Effector memory CD4-positive, alpha-beta T cell (primary cell): ENCODE results near the gene APP.
"Not testable (repeated sequence)": the region's sequence is repeated elsewhere in the genome, so short reads cannot be mapped to it uniquely, and the experiment has no call there.

ENCODE experiments used
- DNase-seq, 3 donors: peaks; one replicate each; pipeline ENCODE4 v3.0.0-alpha.2; 2020
- H3K27ac ChIP-seq: 2 replicates; pipeline ENCODE4 v1.7.0; 2013; ENCODE audit warnings: mild to moderate bottlenecking, low read length, moderate library complexity; ENCODE audit not compliant: insufficient read depth, poor library complexity, severe bottlenecking
- H3K27me3 ChIP-seq: replicated peaks from 2 replicates; pipeline ENCODE4 v1.7.0; 2013; ENCODE audit warnings: mild to moderate bottlenecking, low read length; ENCODE audit not compliant: insufficient read depth, control insufficient read depth, poor library complexity, severe bottlenecking
- H3K36me3 ChIP-seq: 2 replicates; pipeline ENCODE4 v1.7.0; 2013; ENCODE audit warnings: mild to moderate bottlenecking, low read length, moderate library complexity; ENCODE audit not compliant: control insufficient read depth, insufficient read depth
- H3K4me1 ChIP-seq: 2 replicates; pipeline ENCODE4 v1.7.0; 2013; ENCODE audit warnings: low read length, mild to moderate bottlenecking; ENCODE audit not compliant: control insufficient read depth, insufficient read depth, poor library complexity, severe bottlenecking
- H3K4me3 ChIP-seq: 2 replicates; pipeline ENCODE4 v1.7.0; 2013; ENCODE audit warnings: low read length, low read depth, mild to moderate bottlenecking; ENCODE audit not compliant: insufficient read depth, poor library complexity, severe bottlenecking
- H3K9me3 ChIP-seq: 2 replicates; pipeline ENCODE4 v1.7.0; 2013; ENCODE audit warnings: mild to moderate bottlenecking, low read length, moderate library complexity; ENCODE audit not compliant: control insufficient read depth

APP gene

GRCh38 chr21:26093122-26093521 is 77.4 kb downstream of the APP start:
- no peaks in the 10 kb centered on the region for H3K27me3 ChIP-seq
- H3K4me1 ChIP-seq: no peaks in the 10 kb centered on the region
- no peak for DNase-seq
- H3K36me3 ChIP-seq: no peaks in the 10 kb centered on the region
- H3K9me3 ChIP-seq: no peaks in the 10 kb centered on the region
- no peak overlapping the region for H3K4me3 ChIP-seq
- no peak overlapping the region for H3K27ac ChIP-seq

- Histone ChIP-seq H3K36me3 (no peaks in the 10 kb centered on the region), H3K9me3 (no peaks in the 10 kb centered on the region), H3K4me1 (no peaks in the 10 kb centered on the region), H3K27ac (no peak overlapping the region), H3K4me3 (no peak overlapping the region), H3K27me3 (no peaks in the 10 kb centered on the region)
- DNase-seq: no peak
Observed at GRCh38 chr21:26091480-26092018, 79.0 kb downstream of the APP start.

- Histone ChIP-seq H3K27me3 (no peaks in the 10 kb centered on the region), H3K27ac (no peak overlapping the region), H3K36me3 (no peaks in the 10 kb centered on the region), H3K4me3 (no peak overlapping the region), H3K4me1 (no peaks in the 10 kb centered on the region), H3K9me3 (no peaks in the 10 kb centered on the region)
- DNase-seq: no peak
Observed at GRCh38 chr21:26089730-26090129, 80.8 kb downstream of the APP start.

- DNase-seq: no peak
- Histone ChIP-seq H3K4me3 (no peak overlapping the region), H3K4me1 (no peaks in the 10 kb centered on the region), H3K27me3 (no peaks in the 10 kb centered on the region), H3K36me3 (no peaks in the 10 kb centered on the region), H3K9me3 (no peaks in the 10 kb centered on the region), H3K27ac (no peak overlapping the region)
Observed at GRCh38 chr21:26087223-26087918, 83.2 kb downstream of the APP start.

GRCh38 chr21:26085882-26086281 is 84.7 kb downstream of the APP start:
- no peak overlapping the region for H3K4me3 ChIP-seq
- H3K36me3 ChIP-seq: no peaks in the 10 kb centered on the region
- DNase-seq: no peak
- no peaks in the 10 kb centered on the region for H3K4me1 ChIP-seq
- no peaks in the 10 kb centered on the region for H3K9me3 ChIP-seq
- no peak overlapping the region for H3K27ac ChIP-seq
- H3K27me3 ChIP-seq: no peaks in the 10 kb centered on the region

GRCh38 chr21:26085127-26085526 is 85.4 kb downstream of the APP start:
- no peaks in the 10 kb centered on the region for H3K27me3 ChIP-seq
- no peaks in the 10 kb centered on the region for H3K9me3 ChIP-seq
- no peak overlapping the region for H3K27ac ChIP-seq
- H3K36me3 ChIP-seq: no peaks in the 10 kb centered on the region
- DNase-seq: no peak
- no peak overlapping the region for H3K4me3 ChIP-seq
- H3K4me1 ChIP-seq: no peaks in the 10 kb centered on the region

GRCh38 chr21:26082549-26082948 is 88.0 kb downstream of the APP start:
- Histone ChIP-seq H3K27me3 (no peaks in the 10 kb centered on the region), H3K36me3 (no peaks in the 10 kb centered on the region), H3K4me3 (no peak overlapping the region), H3K27ac (no peak overlapping the region), H3K9me3 (no peaks in the 10 kb centered on the region), H3K4me1 (no peaks in the 10 kb centered on the region)
- no peak for DNase-seq

GRCh38 chr21:26081175-26081760 is 89.3 kb downstream of the APP start:
- not testable (repeated sequence) for DNase-seq, H3K4me1 ChIP-seq, H3K27me3 ChIP-seq, H3K4me3 ChIP-seq, H3K36me3 ChIP-seq, H3K27ac ChIP-seq, H3K9me3 ChIP-seq

GRCh38 chr21:26080211-26080610 is 90.4 kb downstream of the APP start:
- no peak overlapping the region for H3K27ac ChIP-seq
- H3K4me1 ChIP-seq: no peaks in the 10 kb centered on the region
- H3K36me3 ChIP-seq: no peaks in the 10 kb centered on the region
- DNase-seq: no peak
- H3K27me3 ChIP-seq: no peaks in the 10 kb centered on the region
- H3K9me3 ChIP-seq: no peaks in the 10 kb centered on the region
- H3K4me3 ChIP-seq: no peak overlapping the region

- H3K4me1 ChIP-seq: no peaks in the 10 kb centered on the region
- no peaks in the 10 kb centered on the region for H3K9me3 ChIP-seq
- no peaks in the 10 kb centered on the region for H3K36me3 ChIP-seq
- DNase-seq: no peak
- no peaks in the 10 kb centered on the region for H3K27me3 ChIP-seq
- H3K4me3 ChIP-seq: no peak overlapping the region
- H3K27ac ChIP-seq: no peak overlapping the region
Observed at GRCh38 chr21:26079366-26079765, 91.2 kb downstream of the APP start.
